BE2C (cell line): ENCODE results near the gene FAM234A.

Experiments
- DNase-seq: peaks from one replicate; pipeline ENCODE4 v3.0.0-alpha.2; 2020
- H3K27me3 ChIP-seq: fragments of 250-450 bp; sonication (Bioruptor Pico); 2 replicates; pipeline ENCODE4 v1.5.1; 2020; ENCODE audit warnings: mild to moderate bottlenecking
- H3K36me3 ChIP-seq: fragments of 250-450 bp; sonication (Bioruptor Pico); 2 replicates; pipeline ENCODE4 v1.5.1; 2020; ENCODE audit warnings: mild to moderate bottlenecking
- H3K4me1 ChIP-seq: fragments of 250-450 bp; sonication (Bioruptor Pico); 2 replicates; pipeline ENCODE4 v1.5.1; 2020
- H3K4me3 ChIP-seq: 2 replicates; pipeline ENCODE4 v1.5.1; 2011; ENCODE audit warnings: low read depth, low read length
- H3K9me3 ChIP-seq: fragments of 250-450 bp; sonication (Bioruptor Pico); 2 replicates; pipeline ENCODE4 v1.5.1; 2020
- CTCF ChIP-seq: IDR thresholded peaks from 2 replicates; pipeline ENCODE4 v1.5.1; 2012; ENCODE audit warnings: mild to moderate bottlenecking, low read depth, low read length

Gene FAM234A

GRCh38 chr16:285146-286055 lies 50.8 kb downstream of the FAM234A start:
- Histone ChIP-seq H3K9me3 (no peaks in the 10 kb centered on the region), H3K4me1 (no peaks in the 10 kb centered on the region), H3K27me3 (no peaks in the 10 kb centered on the region; the same call in 1 of the 2 replicates), H3K4me3 (no peak overlapping the region), H3K36me3 (peaks cover 30% of the 10 kb centered on the region)
- no peak for DNase-seq
- no peak for TF ChIP-seq CTCF

- no peak for DNase-seq
- H3K36me3 ChIP-seq, result peaks cover 30% of the 10 kb centered on the region
- H3K27me3 ChIP-seq, result no peaks in the 10 kb centered on the region
- no peaks in the 10 kb centered on the region for H3K4me1 ChIP-seq
- no peak for TF ChIP-seq CTCF
- H3K4me3 ChIP-seq, result no peak overlapping the region
- no peaks in the 10 kb centered on the region for H3K9me3 ChIP-seq
Observed at GRCh38 chr16:286491-287297, 52.1 kb downstream of the FAM234A start.

GRCh38 chr16:287298-287811 lies 52.7 kb downstream of the FAM234A start:
- Histone ChIP-seq H3K27me3 (no peaks in the 10 kb centered on the region), H3K9me3 (no peaks in the 10 kb centered on the region), H3K36me3 (peaks cover 30% of the 10 kb centered on the region), H3K4me3 (no peak overlapping the region), H3K4me1 (no peaks in the 10 kb centered on the region)
- peak; percentile 52 for DNase-seq
- TF ChIP-seq CTCF, result peak; percentile 30; the same call in 1 of the 2 replicates

- Histone ChIP-seq H3K4me1 (no peaks in the 10 kb centered on the region), H3K36me3 (peaks cover 30% of the 10 kb centered on the region), H3K4me3 (no peak overlapping the region), H3K27me3 (no peaks in the 10 kb centered on the region), H3K9me3 (no peaks in the 10 kb centered on the region)
- DNase-seq, result no peak
- TF ChIP-seq CTCF, result no peak
Observed at GRCh38 chr16:287981-288920, 53.6 kb downstream of the FAM234A start.

- DNase-seq, result no peak
- Histone ChIP-seq H3K36me3 (peaks cover 29% of the 10 kb centered on the region), H3K27me3 (no peaks in the 10 kb centered on the region), H3K4me1 (no peaks in the 10 kb centered on the region), H3K4me3 (no peak overlapping the region), H3K9me3 (no peaks in the 10 kb centered on the region)
- no peak for TF ChIP-seq CTCF
Observed at GRCh38 chr16:289395-289997, 54.9 kb downstream of the FAM234A start.
